IMR-90 (cell line): ENCODE measurements around the gene DISC1. TPM values are rescaled to one million over a fixed set of nuclear protein-coding genes. Genes with fewer than 3 reads are reported as not detected.

Source experiments
- ATAC-seq: fragments of 200-7000 bp; cut with Tn5 transposase; 2 replicates; pipeline ENCODE4 v1.9.1; 2020; ENCODE audit warnings: low read depth, mild to moderate bottlenecking, moderate library complexity
- BruUV-seq: library from RNA; stranded (reverse); fragments of 400-500 nt; replicated peaks from 2 replicates; lab custom pipeline; 2021; lab: Mats Ljungman, UMichigan
- CTCF ChIA-PET: fragments of 300-600 bp; formaldehyde crosslinking; extraction: SDS; loops from one replicate; lab custom pipeline; 2021; ENCODE audit warnings: antibody characterized with exemption; lab: Yijun Ruan, JAX
- POLR2A ChIA-PET: fragments of 300-600 bp; sonication (Branson Sonifier 250); formaldehyde crosslinking; loops from one replicate; lab custom pipeline; 2022; ENCODE audit warnings: antibody characterized with exemption; ENCODE audit not compliant: unreplicated experiment; lab: Charles Lee
- DNase-seq: peaks from one replicate; pipeline ENCODE4 v3.0.0; 2013
- H2AFZ ChIP-seq: replicated peaks from 2 replicates; pipeline ENCODE3; 2013; ENCODE audit warnings: low read length, mild to moderate bottlenecking; ENCODE audit not compliant: poor library complexity
- H2AK5ac ChIP-seq: 2 replicates; pipeline ENCODE4 v1.6.1; 2013; ENCODE audit warnings: low read depth, low read length, inconsistent platforms
- H2AK9ac ChIP-seq: replicated peaks from 2 replicates; pipeline ENCODE3; 2013; ENCODE audit warnings: mild to moderate bottlenecking, low read depth, low read length, moderate library complexity; ENCODE audit not compliant: poor library complexity
- H2BK120ac ChIP-seq: 2 replicates; pipeline ENCODE4 v1.6.1; 2013; ENCODE audit warnings: low read depth, low read length, inconsistent platforms
- H2BK15ac ChIP-seq: 3 replicates; pipeline ENCODE4 v1.6.1; 2013; ENCODE audit warnings: low read depth, low read length, inconsistent platforms
- H2BK20ac ChIP-seq: 2 replicates; pipeline ENCODE4 v1.6.1; 2013; ENCODE audit warnings: low read depth, mild to moderate bottlenecking, inconsistent platforms, low read length, moderate library complexity
- H2BK5ac ChIP-seq: 2 replicates; pipeline ENCODE4 v1.6.1; 2013; ENCODE audit warnings: mild to moderate bottlenecking, low read depth, low read length, inconsistent platforms; ENCODE audit not compliant: poor library complexity, severe bottlenecking
- H3K14ac ChIP-seq: replicated peaks from 2 replicates; pipeline ENCODE4 v1.6.1; 2013; ENCODE audit warnings: low read depth, low read length, inconsistent platforms
- H3K18ac ChIP-seq: 2 replicates; pipeline ENCODE4 v1.6.1; 2013; ENCODE audit warnings: low read depth, low read length, control low read depth
- H3K23ac ChIP-seq: 2 replicates; pipeline ENCODE4 v1.6.1; 2013; ENCODE audit warnings: low read depth, low read length, inconsistent platforms
- H3K27ac ChIP-seq: 2 replicates; pipeline ENCODE4 v1.5.1; 2013; ENCODE audit warnings: mild to moderate bottlenecking, control low read depth, low read length; ENCODE audit not compliant: insufficient read depth
- H3K27me3 ChIP-seq: 2 replicates; pipeline ENCODE4 v1.6.1; 2013; ENCODE audit warnings: low read length; ENCODE audit not compliant: control insufficient read depth, insufficient read depth
- H3K36me3 ChIP-seq: 2 replicates; pipeline ENCODE4 v1.6.1; 2013; ENCODE audit warnings: low read length, mixed read lengths; ENCODE audit not compliant: control insufficient read depth, insufficient read depth
- H3K4ac ChIP-seq: 2 replicates; pipeline ENCODE4 v1.6.1; 2013; ENCODE audit warnings: low read depth, low read length, inconsistent platforms
- H3K4me1 ChIP-seq: 2 replicates; pipeline ENCODE4 v1.6.1; 2013; ENCODE audit warnings: low read length, mixed read lengths; ENCODE audit not compliant: control insufficient read depth, insufficient read depth
- H3K4me2 ChIP-seq: 2 replicates; pipeline ENCODE4 v1.6.1; 2013; ENCODE audit warnings: low read depth, mild to moderate bottlenecking, control low read depth, low read length, moderate library complexity
- H3K4me3 ChIP-seq: 2 replicates; pipeline ENCODE4 v1.5.1; 2013; ENCODE audit warnings: low read depth, mild to moderate bottlenecking, control low read depth, low read length, moderate library complexity; ENCODE audit not compliant: insufficient read depth
- H3K56ac ChIP-seq: 2 replicates; pipeline ENCODE4 v1.6.1; 2013; ENCODE audit warnings: low read length, inconsistent platforms; ENCODE audit not compliant: insufficient read depth; ENCODE audit errors: extremely low read depth
- H3K79me1 ChIP-seq, 2 experiments: 2 replicates each; pipeline ENCODE4 v1.6.1; 2013; ENCODE audit warnings: low read length in 2 of 2, inconsistent platforms in 1 of 2, low read depth in 1 of 2
- H3K9ac ChIP-seq: 2 replicates; pipeline ENCODE4 v1.6.1; 2013; ENCODE audit warnings: low read depth, low read length, control low read depth
- H3K9me1 ChIP-seq: 2 replicates; pipeline ENCODE4 v1.6.1; 2013; ENCODE audit warnings: low read length, inconsistent platforms; ENCODE audit not compliant: insufficient read depth
- H3K9me3 ChIP-seq: 2 replicates; pipeline ENCODE4 v1.6.1; 2013; ENCODE audit warnings: low read length; ENCODE audit not compliant: control insufficient read depth, insufficient read depth
- H4K20me1 ChIP-seq: 2 replicates; pipeline ENCODE4 v1.6.1; 2013; ENCODE audit warnings: low read length, inconsistent platforms; ENCODE audit not compliant: insufficient read depth
- H4K5ac ChIP-seq: 2 replicates; pipeline ENCODE4 v1.6.1; 2013; ENCODE audit warnings: mild to moderate bottlenecking, low read depth, low read length, control low read depth
- H4K8ac ChIP-seq, 2 experiments: 2 replicates each; pipeline ENCODE4 v1.6.1; 2013; ENCODE audit warnings: low read depth in 2 of 2, low read length in 2 of 2, control low read depth in 1 of 2, inconsistent platforms in 1 of 2
- H4K91ac ChIP-seq: 2 replicates; pipeline ENCODE4 v1.6.1; 2013; ENCODE audit warnings: low read depth, low read length, inconsistent platforms; ENCODE audit not compliant: insufficient read depth
- BHLHE40 ChIP-seq: fragments of 150-350 bp; IDR thresholded peaks from 2 replicates; pipeline ENCODE4 v1.6.1; 2016; ENCODE audit warnings: mild to moderate bottlenecking, low read depth, low read length
- CHD1 ChIP-seq: IDR thresholded peaks from 2 replicates; pipeline ENCODE4 v1.6.1; 2012; ENCODE audit warnings: low read depth, low read length, improper control_type of control experiment
- FOS ChIP-seq: fragments of 150-350 bp; IDR thresholded peaks from 2 replicates; pipeline ENCODE4 v1.6.1; 2016; ENCODE audit warnings: low read depth, low read length
- MAZ ChIP-seq: IDR thresholded peaks from 2 replicates; pipeline ENCODE4 v1.6.1; 2012; ENCODE audit warnings: low read depth, mild to moderate bottlenecking, low read length, improper control_type of control experiment, moderate library complexity, borderline replicate concordance
- MXI1 ChIP-seq: IDR thresholded peaks from 2 replicates; pipeline ENCODE4 v1.6.1; 2012; ENCODE audit warnings: low read depth, mild to moderate bottlenecking, low read length, moderate library complexity, borderline replicate concordance
- POLR2A ChIP-seq: IDR thresholded peaks from 2 replicates; pipeline ENCODE4 v1.6.1; 2012; ENCODE audit warnings: mild to moderate bottlenecking, low read depth, low read length
- RAD21 ChIP-seq: IDR thresholded peaks from 2 replicates; pipeline ENCODE4 v1.6.1; 2012; ENCODE audit warnings: low read length, improper control_type of control experiment
- RCOR1 ChIP-seq: IDR thresholded peaks from 2 replicates; pipeline ENCODE4 v1.6.1; 2012; ENCODE audit warnings: mild to moderate bottlenecking, low read length, improper control_type of control experiment; ENCODE audit not compliant: insufficient replicate concordance
- WGBS, 2 experiments: methylation state at CpG; one replicate each; pipeline versions ENCODE4 v1.1.5 to v1.1.7; 2013; ENCODE audit warnings: missing lambda C conversion rate in 2 of 2; ENCODE audit not compliant: insufficient read length in 1 of 2; ENCODE audit errors: extremely low coverage in 2 of 2; 5-methylcytosine and 5-hydroxymethylcytosine counted together
- dilution Hi-C: fragments of 300-500 bp; cut with HindIII; formaldehyde crosslinking; loops from one replicate; pipeline ENCODE4 v1.14.3; 2018; ENCODE audit warnings: low sequenced_read_pairs; ENCODE audit not compliant: unreplicated experiment
- in situ Hi-C: fragments of 300-500 bp; cut with MboI; formaldehyde crosslinking; loops from 3 replicates; pipeline ENCODE4 v1.14.3; 2019; ENCODE audit warnings: low sequenced_read_pairs, inconsistent platforms, mixed read lengths
- intact Hi-C: fragments of 100-400 bp; cut with micrococcal nuclease; formaldehyde crosslinking; loops from 2 replicates; pipeline ENCODE4 v1.10.0; 2022
- polyA plus RNA-seq, 3 experiments: library from polyadenylated mRNA; depleted of rRNA; stranded (reverse); fragments of >200 nt; gene quantifications; 2 replicates each; pipeline ENCODE4 v1.2.3, GENCODE V29; 2012; ENCODE audit warnings: low replicate concordance in 1 of 3
- total RNA-seq: library from RNA; depleted of rRNA; stranded (reverse); fragments of >200 nt; gene quantifications from 2 replicates; pipeline ENCODE4 v1.2.3, GENCODE V29; 2012
- TF ChIP-seq, protein P1 (sequence below): fragments of 150-350 bp; IDR thresholded peaks from 2 replicates; pipeline ENCODE4 v1.6.1; 2016; ENCODE audit warnings: low read depth, mild to moderate bottlenecking, low read length, moderate library complexity, borderline replicate concordance
- TF ChIP-seq, protein P2 (sequence below): fragments of 150-350 bp; IDR thresholded peaks from 2 replicates; pipeline ENCODE4 v1.6.1; 2017; ENCODE audit warnings: mild to moderate bottlenecking, antibody characterized with exemption, low read length, low read depth
- TF ChIP-seq, protein P3 (sequence below): conservative IDR thresholded peaks from 2 replicates; pipeline ENCODE4 v1.5.1; 2012; ENCODE audit warnings: mild to moderate bottlenecking, low read depth, low read length, improper control_type of control experiment

Gene DISC1
- total and polyA plus RNA-seq, 2 of the 4 experiments (the other 2 are of a cell fraction): 2.2 to 7.0 TPM

DNA sequence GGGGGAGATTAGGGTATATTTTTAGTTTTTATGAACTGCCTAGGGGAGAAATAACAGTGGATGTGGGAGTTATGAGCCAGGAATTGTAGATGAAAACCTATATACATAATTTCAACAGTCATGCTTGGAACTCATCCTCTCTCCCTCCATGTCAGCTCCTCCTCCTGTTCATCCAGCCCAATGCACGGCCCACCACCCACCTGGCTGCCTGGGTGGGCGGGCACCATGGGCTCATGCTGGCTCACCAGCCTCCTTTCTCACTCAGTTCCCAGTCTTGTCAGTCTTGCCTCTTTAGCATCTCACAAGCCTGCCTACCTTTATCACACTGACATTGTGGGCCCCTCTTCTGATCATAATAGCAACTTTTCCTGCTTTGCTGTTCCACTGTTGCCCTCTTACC lies 336.0 kb downstream of the DISC1 start:
- Histone ChIP-seq H3K79me1 (no peaks in the 10 kb centered on the region), H4K5ac (no peak overlapping the region)

More for the DNA sequence above, 336.0 kb downstream of the DISC1 start:
- no peak overlapping the region for H3K27ac ChIP-seq
- no peak overlapping the region for H3K23ac ChIP-seq
- CTCF ChIA-PET: no interaction called here
- 0 out of 2 replicates have a peak, but pooled peaks cover 2% of the 10 kb centered on the region for H3K36me3 ChIP-seq
- no peaks in the 10 kb centered on the region for H3K4me1 ChIP-seq
- H2AFZ ChIP-seq: no peak overlapping the region
- no peak overlapping the region for H3K4me3 ChIP-seq
- ATAC-seq: no peak
- no peak for DNase-seq
- in situ Hi-C loops (no loop called here), intact Hi-C loops (no loop called here), dilution Hi-C loops (no loop called here)
- no peaks in the 10 kb centered on the region for H4K20me1 ChIP-seq
- no peak overlapping the region for H2BK20ac ChIP-seq
- H3K9me3 ChIP-seq: no peaks in the 10 kb centered on the region
- H4K8ac ChIP-seq: no peak overlapping the region
- no peak overlapping the region for H2AK9ac ChIP-seq
- no peak overlapping the region for H3K9ac ChIP-seq
- H3K56ac ChIP-seq: no peak overlapping the region
- TF ChIP-seq MAZ (no peak), FOS (no peak), MXI1 (no peak), POLR2A (no peak), RAD21 (no peak), RCOR1 (no peak), BHLHE40 (no peak), CHD1 (no peak)
- TF ChIP-seq, protein P1, sequence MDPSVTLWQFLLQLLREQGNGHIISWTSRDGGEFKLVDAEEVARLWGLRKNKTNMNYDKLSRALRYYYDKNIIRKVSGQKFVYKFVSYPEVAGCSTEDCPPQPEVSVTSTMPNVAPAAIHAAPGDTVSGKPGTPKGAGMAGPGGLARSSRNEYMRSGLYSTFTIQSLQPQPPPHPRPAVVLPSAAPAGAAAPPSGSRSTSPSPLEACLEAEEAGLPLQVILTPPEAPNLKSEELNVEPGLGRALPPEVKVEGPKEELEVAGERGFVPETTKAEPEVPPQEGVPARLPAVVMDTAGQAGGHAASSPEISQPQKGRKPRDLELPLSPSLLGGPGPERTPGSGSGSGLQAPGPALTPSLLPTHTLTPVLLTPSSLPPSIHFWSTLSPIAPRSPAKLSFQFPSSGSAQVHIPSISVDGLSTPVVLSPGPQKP: no peak
- TF ChIP-seq, protein P2, sequence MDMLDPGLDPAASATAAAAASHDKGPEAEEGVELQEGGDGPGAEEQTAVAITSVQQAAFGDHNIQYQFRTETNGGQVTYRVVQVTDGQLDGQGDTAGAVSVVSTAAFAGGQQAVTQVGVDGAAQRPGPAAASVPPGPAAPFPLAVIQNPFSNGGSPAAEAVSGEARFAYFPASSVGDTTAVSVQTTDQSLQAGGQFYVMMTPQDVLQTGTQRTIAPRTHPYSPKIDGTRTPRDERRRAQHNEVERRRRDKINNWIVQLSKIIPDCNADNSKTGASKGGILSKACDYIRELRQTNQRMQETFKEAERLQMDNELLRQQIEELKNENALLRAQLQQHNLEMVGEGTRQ: no peak
- TF ChIP-seq, protein P3, sequence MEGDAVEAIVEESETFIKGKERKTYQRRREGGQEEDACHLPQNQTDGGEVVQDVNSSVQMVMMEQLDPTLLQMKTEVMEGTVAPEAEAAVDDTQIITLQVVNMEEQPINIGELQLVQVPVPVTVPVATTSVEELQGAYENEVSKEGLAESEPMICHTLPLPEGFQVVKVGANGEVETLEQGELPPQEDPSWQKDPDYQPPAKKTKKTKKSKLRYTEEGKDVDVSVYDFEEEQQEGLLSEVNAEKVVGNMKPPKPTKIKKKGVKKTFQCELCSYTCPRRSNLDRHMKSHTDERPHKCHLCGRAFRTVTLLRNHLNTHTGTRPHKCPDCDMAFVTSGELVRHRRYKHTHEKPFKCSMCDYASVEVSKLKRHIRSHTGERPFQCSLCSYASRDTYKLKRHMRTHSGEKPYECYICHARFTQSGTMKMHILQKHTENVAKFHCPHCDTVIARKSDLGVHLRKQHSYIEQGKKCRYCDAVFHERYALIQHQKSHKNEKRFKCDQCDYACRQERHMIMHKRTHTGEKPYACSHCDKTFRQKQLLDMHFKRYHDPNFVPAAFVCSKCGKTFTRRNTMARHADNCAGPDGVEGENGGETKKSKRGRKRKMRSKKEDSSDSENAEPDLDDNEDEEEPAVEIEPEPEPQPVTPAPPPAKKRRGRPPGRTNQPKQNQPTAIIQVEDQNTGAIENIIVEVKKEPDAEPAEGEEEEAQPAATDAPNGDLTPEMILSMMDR: no peak
- H3K27me3 ChIP-seq: no peaks in the 10 kb centered on the region
- H3K4ac ChIP-seq: no peak overlapping the region
- H3K9me1 ChIP-seq: no peaks in the 10 kb centered on the region; the same call in 1 of the 2 replicates
- POLR2A ChIA-PET: no interaction called here
- no peak overlapping the region for H2BK120ac ChIP-seq
- no peak overlapping the region for H3K4me2 ChIP-seq
- H3K14ac ChIP-seq: no peak overlapping the region
- no peak overlapping the region for H4K91ac ChIP-seq
- H3K18ac ChIP-seq: no peak overlapping the region
- no TSS peak for BruUV-seq
- H2BK5ac ChIP-seq: no peak overlapping the region
- H2AK5ac ChIP-seq: no peak overlapping the region
- H2BK15ac ChIP-seq: no peak overlapping the region
- 86% methylated on average over 2 of the region's 2 CpGs; no CpG with 5 or more reads in 1 of the 2 experiments for WGBS, 2 experiments
